B cell (primary cell): ENCODE measurements around the gene AANAT. TPM values are rescaled to one million over a fixed set of nuclear protein-coding genes. Genes with fewer than 3 reads are reported as not detected.
A peak's percentile ranks its signal among the peaks of the same experiment; 100 is the strongest.

Experiments used
- ATAC-seq: fragments of 200-7000 bp; cut with Tn5 transposase; one replicate; pipeline ENCODE4 v1.10.0; 2021; ENCODE audit warnings: low read depth, mild to moderate bottlenecking, moderate number of reproducible peaks, moderate library complexity
- CTCF ChIA-PET: fragments of 350-600 bp; sonication (Branson Sonifier 250); formaldehyde crosslinking; loops from one replicate; lab custom pipeline; 2021; ENCODE audit warnings: antibody characterized with exemption, inconsistent platforms; lab: Charles Lee
- POLR2A ChIA-PET: fragments of 350-600 bp; sonication (Branson Sonifier 250); formaldehyde crosslinking; loops from one replicate; lab custom pipeline; 2021; ENCODE audit warnings: antibody characterized with exemption; lab: Charles Lee
- DNase-seq: peaks from one replicate; pipeline ENCODE4 v3.0.0; 2013
- H2AFZ ChIP-seq: 2 replicates; pipeline ENCODE4 v1.6.1; 2012; ENCODE audit warnings: mild to moderate bottlenecking, low read depth, low read length; ENCODE audit not compliant: insufficient read depth, poor library complexity, severe bottlenecking
- H3K27ac ChIP-seq, 2 donors: 1 replicate in 1 of 2; 2 replicates in 1 of 2; pipeline ENCODE4 v1.5.1; 2012 to 2013; ENCODE audit warnings: low read length in 2 of 2, mild to moderate bottlenecking in 2 of 2, moderate library complexity in 1 of 2
- H3K27me3 ChIP-seq, 4 experiments: fragments of 200-600 bp in 1 of 4; sonication (generic) in 1 of 4; replicated peaks in 1 of 4; 1 replicate in 2 of 4; 2 replicates in 2 of 4; pipeline versions ENCODE4 v1.6.1 to v1.7.0; 2013 to 2016; ENCODE audit warnings: low read length in 3 of 4, mild to moderate bottlenecking in 2 of 4, mixed read lengths in 1 of 4, moderate library complexity in 1 of 4; ENCODE audit not compliant: insufficient read depth in 4 of 4, control insufficient read depth in 3 of 4; ENCODE audit errors: control extremely low read depth in 1 of 4
- H3K36me3 ChIP-seq, 2 experiments: replicated peaks in 1 of 2; 1 replicate in 1 of 2; 2 replicates in 1 of 2; pipeline versions ENCODE4 v1.6.1 to v1.7.1; 2013; ENCODE audit warnings: low read length in 1 of 2; ENCODE audit not compliant: insufficient read depth in 2 of 2, control insufficient read depth in 1 of 2; ENCODE audit errors: control extremely low read depth in 1 of 2, extremely low read depth in 1 of 2
- H3K4me1 ChIP-seq, 2 donors: fragments of 200-600 bp in 1 of 2; sonication (generic) in 1 of 2; 1 replicate in 1 of 2; 2 replicates in 1 of 2; pipeline versions ENCODE4 v1.5.1 to v1.6.1; 2013 to 2017; ENCODE audit warnings: low read length in 2 of 2; ENCODE audit not compliant: control insufficient read depth in 2 of 2, insufficient read depth in 2 of 2
- H3K4me2 ChIP-seq: replicated peaks from 2 replicates; pipeline ENCODE3; 2012; ENCODE audit warnings: mild to moderate bottlenecking, low read depth, low read length; ENCODE audit not compliant: poor library complexity, severe bottlenecking
- H3K4me3 ChIP-seq, 5 experiments: fragments of 200-600 bp in 1 of 5; sonication (generic) in 1 of 5; 1 replicate in 3 of 5; 2 replicates in 2 of 5; pipeline versions ENCODE4 v1.5.1 to v1.7.0; 2011 to 2016; ENCODE audit warnings: low read length in 4 of 5, mild to moderate bottlenecking in 4 of 5, low read depth in 2 of 5, control low read depth in 1 of 5, moderate library complexity in 1 of 5; ENCODE audit not compliant: insufficient read depth in 1 of 5; ENCODE audit errors: control extremely low read depth in 1 of 5, extremely low read depth in 1 of 5
- H3K79me2 ChIP-seq: fragments of 200-600 bp; sonication (generic); one replicate; pipeline ENCODE4 v1.6.0; 2016; ENCODE audit warnings: low read length; ENCODE audit not compliant: control insufficient read depth, insufficient read depth
- H3K9ac ChIP-seq: fragments of 200-600 bp; sonication (generic); 2 replicates; pipeline ENCODE4 v1.6.1; 2017; ENCODE audit warnings: mild to moderate bottlenecking, low read length, moderate library complexity
- H3K9me3 ChIP-seq, 3 donors: one replicate each; pipeline versions ENCODE4 v1.6.1 to v1.7.1; 2013; ENCODE audit warnings: low read length in 2 of 3; ENCODE audit not compliant: control insufficient read depth in 2 of 3, insufficient read depth in 1 of 3; ENCODE audit errors: control extremely low read depth in 1 of 3
- H4K20me1 ChIP-seq: 2 replicates; pipeline ENCODE4 v1.6.0; 2012; ENCODE audit warnings: mild to moderate bottlenecking, low read length; ENCODE audit not compliant: insufficient read depth, control insufficient read depth, poor library complexity, severe bottlenecking
- H3K27ac Mint-ChIP-seq: one replicate; pipeline ENCODE4 v1.8.0; 2021; ENCODE audit warnings: mixed read lengths
- H3K27me3 Mint-ChIP-seq: one replicate; pipeline ENCODE4 v1.8.0; 2021; ENCODE audit warnings: mixed read lengths
- H3K4me1 Mint-ChIP-seq: one replicate; pipeline ENCODE4 v1.8.0; 2021; ENCODE audit warnings: mixed read lengths
- H3K4me3 Mint-ChIP-seq: one replicate; pipeline ENCODE4 v1.8.0; 2021; ENCODE audit warnings: mixed read lengths
- H3K9me3 Mint-ChIP-seq: one replicate; pipeline ENCODE4 v1.8.0; 2022; ENCODE audit warnings: mixed read lengths; ENCODE audit not compliant: insufficient read depth
- CTCF ChIP-seq: fragments of 200-600 bp; IDR thresholded peaks from one replicate; pipeline ENCODE4 v1.8.0; 2022; ENCODE audit warnings: antibody characterized with exemption, mild to moderate bottlenecking
- EZH2 ChIP-seq: IDR thresholded peaks from 2 replicates; pipeline ENCODE4 v1.6.1; 2012; ENCODE audit warnings: borderline replicate concordance, low read depth, mild to moderate bottlenecking, moderate library complexity, low read length; ENCODE audit not compliant: insufficient read depth, poor library complexity, severe bottlenecking
- WGBS: methylation state at CpG from one replicate; pipeline ENCODE4 v1.1.5; 2013; ENCODE audit warnings: missing lambda C conversion rate; ENCODE audit not compliant: insufficient coverage; 5-methylcytosine and 5-hydroxymethylcytosine counted together
- intact Hi-C: fragments of 100-400 bp; cut with micrococcal nuclease; formaldehyde crosslinking; loops from one replicate; pipeline ENCODE4 v1.10.0; 2022
- polyA plus RNA-seq: library from polyadenylated mRNA; depleted of rRNA; stranded (reverse); fragments of >200 nt; gene quantifications from 2 replicates; pipeline ENCODE4 v1.2.3, GENCODE V29; 2012
- total RNA-seq, 2 donors: library from RNA; stranded (reverse); fragments of 120-200 nt in 1 of 2; gene quantifications; 1 replicate in 1 of 2; 2 replicates in 1 of 2; pipeline versions ENCODE4 v1.2.3 to v1.2.4, GENCODE V29; 2013 to 2022

The AANAT gene
- total and polyA plus RNA-seq, 2 donors (not counting 1 experiment from before 2014, with no cell fraction given): 0.42 to 0.94 TPM

GRCh38 chr17:76445697-76446448, 21.5 kb upstream of the AANAT start:
- Mint-ChIP-seq H3K27me3 (no peaks in the 10 kb centered on the region), H3K27ac (no peak overlapping the region), H3K4me1 (peaks cover 86% of the 10 kb centered on the region), H3K4me3 (no peak overlapping the region), H3K9me3 (no peaks in the 10 kb centered on the region)
- POLR2A ChIA-PET: interaction anchor here (0.5 kb wide), 1 partner anchor 57 kb away, joined by 4 read pairs; no protein-coding TSS in a partner anchor
- intact Hi-C loops: no loop called here
- no peak for TF ChIP-seq CTCF
- TF ChIP-seq EZH2: no peak
- Histone ChIP-seq H3K4me1 (peaks cover 60 to 71% of the 10 kb centered on the region in 2 donors), H3K79me2 (peaks cover 100% of the 10 kb centered on the region), H2AFZ (no peak overlapping the region), H3K9ac (no peak overlapping the region), H3K27me3 (no peaks in the 10 kb centered on the region), H3K27ac (no peak overlapping the region), H3K4me2 (peak overlapping the region; percentile 18), H3K9me3 (no peaks in the 10 kb centered on the region), H3K4me3 (no peak overlapping the region), H4K20me1 (peaks cover 98% of the 10 kb centered on the region), H3K36me3 (peaks cover 0 to 5% of the 10 kb centered on the region in 2 experiments)
- CTCF ChIA-PET: interaction anchor here (0.8 to 3.2 kb wide), 4 partner anchors 11 to 37 kb away, joined by 3 to 19 read pairs (median 8); no protein-coding TSS in a partner anchor
- ATAC-seq: no peak
- WGBS: 100% methylated on average over 8 of the region's 10 CpGs
- no peak for DNase-seq
